Stimulated activated CD4-positive, alpha-beta T cell treated with anti-CD3 and anti-CD28 coated beads, Interleukin-2, amount 100 ng/mL, for 24 hours (primary cell): ENCODE measurements around the gene MYO3B.
A peak's percentile ranks its signal among the peaks of the same experiment; 100 is the strongest.
"Not testable (repeated sequence)": the region's sequence is repeated elsewhere in the genome, so short reads cannot be mapped to it uniquely, and the experiment has no call there.

Experiments used
- DNase-seq, 2 donors: peaks; one replicate each; pipeline ENCODE4 v3.0.0-alpha.2; 2020

The MYO3B gene

GRCh38 chr2:170579511-170579910 lies 401.6 kb downstream of the MYO3B start:
- DNase-seq: no peak

GRCh38 chr2:170582313-170582712 lies 404.4 kb downstream of the MYO3B start:
- DNase-seq: no peak

GRCh38 chr2:170582751-170583463 lies 405.0 kb downstream of the MYO3B start:
- DNase-seq: no peak

- DNase-seq: no peak
Measured at GRCh38 chr2:170585067-170585466, 407.1 kb downstream of the MYO3B start.

GRCh38 chr2:170586571-170587095 lies 408.7 kb downstream of the MYO3B start:
- DNase-seq: no peak

- DNase-seq: no peak
Measured at GRCh38 chr2:170587117-170587516, 409.2 kb downstream of the MYO3B start.

GRCh38 chr2:170587922-170588321 lies 410.0 kb downstream of the MYO3B start:
- DNase-seq: no peak

- no peak for DNase-seq
Measured at GRCh38 chr2:170588729-170589128, 410.8 kb downstream of the MYO3B start.

- DNase-seq: no peak
Measured at GRCh38 chr2:170596576-170596975, 418.6 kb downstream of the MYO3B start.

GRCh38 chr2:170598067-170598395 lies 420.1 kb downstream of the MYO3B start:
- no peak for DNase-seq

GRCh38 chr2:170601489-170601888 lies 423.5 kb downstream of the MYO3B start:
- DNase-seq: no peak

- DNase-seq: no peak
Measured at GRCh38 chr2:170605862-170606261, 427.9 kb downstream of the MYO3B start.

GRCh38 chr2:170607171-170607570 lies 429.2 kb downstream of the MYO3B start:
- DNase-seq: no peak

- no peak for DNase-seq
Measured at GRCh38 chr2:170610615-170611014, 432.7 kb downstream of the MYO3B start.

- DNase-seq: not testable (repeated sequence)
Measured at GRCh38 chr2:170618948-170619347, 441.0 kb downstream of the MYO3B start.

GRCh38 chr2:170635094-170635493 lies 457.1 kb downstream of the MYO3B start:
- not testable (repeated sequence) for DNase-seq

GRCh38 chr2:170639635-170640034 lies 461.7 kb downstream of the MYO3B start:
- DNase-seq: no peak

GRCh38 chr2:170641961-170642360 lies 464.0 kb downstream of the MYO3B start:
- DNase-seq: no peak

- DNase-seq: no peak
Measured at GRCh38 chr2:170643346-170643745, 465.4 kb downstream of the MYO3B start.

GRCh38 chr2:170647741-170648436 lies 469.9 kb downstream of the MYO3B start:
- no peak for DNase-seq

- DNase-seq: peak; percentile 4 to 26
Measured at GRCh38 chr2:170651624-170652325, 473.8 kb downstream of the MYO3B start.

- DNase-seq: no peak
Measured at GRCh38 chr2:170652637-170653417, 474.9 kb downstream of the MYO3B start.

GRCh38 chr2:170656669-170657068 lies 478.7 kb downstream of the MYO3B start:
- DNase-seq: no peak
